Measurements from ENCODE around the gene PLEKHA1. TPM values are rescaled to one million over a fixed set of nuclear protein-coding genes. Genes with fewer than 3 reads are reported as not detected.

PLEKHA1 gene
- total RNA-seq, 1 experiment from 2014 or later = 30.6 TPM

DNA sequence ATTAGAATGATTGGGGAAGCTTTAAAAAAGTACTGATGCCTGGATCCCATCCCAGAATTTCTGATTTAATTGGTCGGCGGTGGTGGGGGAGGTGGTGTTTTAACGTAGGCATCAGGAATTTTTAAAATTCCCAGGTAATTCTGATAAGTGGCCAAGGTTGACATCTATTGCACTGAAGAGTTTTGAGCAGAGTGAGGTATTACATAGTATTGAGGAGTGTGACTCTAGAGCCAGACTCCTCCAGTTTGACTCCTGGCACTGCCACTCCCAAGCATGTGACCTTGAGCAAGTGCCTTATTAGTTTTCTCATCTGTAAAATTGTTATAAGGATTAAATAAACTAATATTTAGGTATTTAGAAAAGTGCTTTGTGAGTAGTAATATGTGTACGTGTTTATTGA lies 6.2 kb downstream of the PLEKHA1 start:
- ChIA-PET CTCF (no interaction called here), RAD21 (ENCODE audit: low non-redundant PET in 1 of 2, low total read pairs in 2 of 2, uncharacterized antibody in 2 of 2, unreplicated experiment in 2 of 2) (no interaction called here), POLR2A (no interaction called here)
- H3K4me2 ChIP-seq (ENCODE audit: low read length) = no peak overlapping the region
- no peaks in the 10 kb centered on the region for H3K9me2 ChIP-seq (ENCODE audit: insufficient read depth)
- H4K20me1 ChIP-seq (ENCODE audit: insufficient read depth) = no peaks in the 10 kb centered on the region; the same call in 1 of the 2 replicates
- intact Hi-C loops (cut with micrococcal nuclease) = no loop called here
- H3K36me3 ChIP-seq (ENCODE audit: control insufficient read depth in 1 of 2, insufficient read depth in 2 of 2, low read length in 2 of 2) = no peaks in the 10 kb centered on the region
- H2AFZ ChIP-seq (ENCODE audit: low read depth, low read length, poor library complexity, severe bottlenecking) = no peak overlapping the region
- DNase-seq (ENCODE audit: low read depth, low spot score) = no peak
- no peaks in the 10 kb centered on the region for H3K27me3 ChIP-seq (ENCODE audit: insufficient read depth, low read length)
- no peaks in the 10 kb centered on the region for H3K9me3 ChIP-seq (ENCODE audit: control insufficient read depth in 1 of 2, insufficient read depth in 1 of 2, low read depth in 1 of 2, low read length in 2 of 2)
- TF ChIP-seq, protein P1, sequence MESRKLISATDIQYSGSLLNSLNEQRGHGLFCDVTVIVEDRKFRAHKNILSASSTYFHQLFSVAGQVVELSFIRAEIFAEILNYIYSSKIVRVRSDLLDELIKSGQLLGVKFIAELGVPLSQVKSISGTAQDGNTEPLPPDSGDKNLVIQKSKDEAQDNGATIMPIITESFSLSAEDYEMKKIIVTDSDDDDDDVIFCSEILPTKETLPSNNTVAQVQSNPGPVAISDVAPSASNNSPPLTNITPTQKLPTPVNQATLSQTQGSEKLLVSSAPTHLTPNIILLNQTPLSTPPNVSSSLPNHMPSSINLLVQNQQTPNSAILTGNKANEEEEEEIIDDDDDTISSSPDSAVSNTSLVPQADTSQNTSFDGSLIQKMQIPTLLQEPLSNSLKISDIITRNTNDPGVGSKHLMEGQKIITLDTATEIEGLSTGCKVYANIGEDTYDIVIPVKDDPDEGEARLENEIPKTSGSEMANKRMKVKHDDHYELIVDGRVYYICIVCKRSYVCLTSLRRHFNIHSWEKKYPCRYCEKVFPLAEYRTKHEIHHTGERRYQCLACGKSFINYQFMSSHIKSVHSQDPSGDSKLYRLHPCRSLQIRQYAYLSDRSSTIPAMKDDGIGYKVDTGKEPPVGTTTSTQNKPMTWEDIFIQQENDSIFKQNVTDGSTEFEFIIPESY (IDR thresholded peaks at IDR 0.05; ENCODE audit: extremely low read depth, insufficient replicate concordance, low read length) = no peak
- TF ChIP-seq EZH2 (IDR thresholded peaks at IDR 0.05) (no peak), POLR2A (IDR thresholded peaks at IDR 0.05; ENCODE audit: borderline replicate concordance, extremely low read depth, insufficient read depth, insufficient read length) (no peak)
- TF ChIP-seq, protein P2, sequence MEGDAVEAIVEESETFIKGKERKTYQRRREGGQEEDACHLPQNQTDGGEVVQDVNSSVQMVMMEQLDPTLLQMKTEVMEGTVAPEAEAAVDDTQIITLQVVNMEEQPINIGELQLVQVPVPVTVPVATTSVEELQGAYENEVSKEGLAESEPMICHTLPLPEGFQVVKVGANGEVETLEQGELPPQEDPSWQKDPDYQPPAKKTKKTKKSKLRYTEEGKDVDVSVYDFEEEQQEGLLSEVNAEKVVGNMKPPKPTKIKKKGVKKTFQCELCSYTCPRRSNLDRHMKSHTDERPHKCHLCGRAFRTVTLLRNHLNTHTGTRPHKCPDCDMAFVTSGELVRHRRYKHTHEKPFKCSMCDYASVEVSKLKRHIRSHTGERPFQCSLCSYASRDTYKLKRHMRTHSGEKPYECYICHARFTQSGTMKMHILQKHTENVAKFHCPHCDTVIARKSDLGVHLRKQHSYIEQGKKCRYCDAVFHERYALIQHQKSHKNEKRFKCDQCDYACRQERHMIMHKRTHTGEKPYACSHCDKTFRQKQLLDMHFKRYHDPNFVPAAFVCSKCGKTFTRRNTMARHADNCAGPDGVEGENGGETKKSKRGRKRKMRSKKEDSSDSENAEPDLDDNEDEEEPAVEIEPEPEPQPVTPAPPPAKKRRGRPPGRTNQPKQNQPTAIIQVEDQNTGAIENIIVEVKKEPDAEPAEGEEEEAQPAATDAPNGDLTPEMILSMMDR (IDR thresholded peaks at IDR 0.05 in 2 of 3, conservative IDR thresholded peaks at IDR 0.05 in 1 of 3; ENCODE audit: borderline replicate concordance in 1 of 3, insufficient read depth in 1 of 3, low read depth in 2 of 3, low read length in 2 of 3) = no peak
- TF ChIP-seq, protein P3, sequence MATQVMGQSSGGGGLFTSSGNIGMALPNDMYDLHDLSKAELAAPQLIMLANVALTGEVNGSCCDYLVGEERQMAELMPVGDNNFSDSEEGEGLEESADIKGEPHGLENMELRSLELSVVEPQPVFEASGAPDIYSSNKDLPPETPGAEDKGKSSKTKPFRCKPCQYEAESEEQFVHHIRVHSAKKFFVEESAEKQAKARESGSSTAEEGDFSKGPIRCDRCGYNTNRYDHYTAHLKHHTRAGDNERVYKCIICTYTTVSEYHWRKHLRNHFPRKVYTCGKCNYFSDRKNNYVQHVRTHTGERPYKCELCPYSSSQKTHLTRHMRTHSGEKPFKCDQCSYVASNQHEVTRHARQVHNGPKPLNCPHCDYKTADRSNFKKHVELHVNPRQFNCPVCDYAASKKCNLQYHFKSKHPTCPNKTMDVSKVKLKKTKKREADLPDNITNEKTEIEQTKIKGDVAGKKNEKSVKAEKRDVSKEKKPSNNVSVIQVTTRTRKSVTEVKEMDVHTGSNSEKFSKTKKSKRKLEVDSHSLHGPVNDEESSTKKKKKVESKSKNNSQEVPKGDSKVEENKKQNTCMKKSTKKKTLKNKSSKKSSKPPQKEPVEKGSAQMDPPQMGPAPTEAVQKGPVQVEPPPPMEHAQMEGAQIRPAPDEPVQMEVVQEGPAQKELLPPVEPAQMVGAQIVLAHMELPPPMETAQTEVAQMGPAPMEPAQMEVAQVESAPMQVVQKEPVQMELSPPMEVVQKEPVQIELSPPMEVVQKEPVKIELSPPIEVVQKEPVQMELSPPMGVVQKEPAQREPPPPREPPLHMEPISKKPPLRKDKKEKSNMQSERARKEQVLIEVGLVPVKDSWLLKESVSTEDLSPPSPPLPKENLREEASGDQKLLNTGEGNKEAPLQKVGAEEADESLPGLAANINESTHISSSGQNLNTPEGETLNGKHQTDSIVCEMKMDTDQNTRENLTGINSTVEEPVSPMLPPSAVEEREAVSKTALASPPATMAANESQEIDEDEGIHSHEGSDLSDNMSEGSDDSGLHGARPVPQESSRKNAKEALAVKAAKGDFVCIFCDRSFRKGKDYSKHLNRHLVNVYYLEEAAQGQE (IDR thresholded peaks at IDR 0.05; ENCODE audit: low read depth) = no peak
- no peak overlapping the region for H3K27ac ChIP-seq (ENCODE audit: low read depth, low read length)
- H3K4me3 ChIP-seq (replicated peaks in 1 of 2; ENCODE audit: low read depth in 1 of 2, low read length in 2 of 2) = no peak overlapping the region
- H3K9ac ChIP-seq (ENCODE audit: low read length) = no peak overlapping the region
- BruUV-seq (replicated peaks) = no TSS peak
- ATAC-seq = no peak
- peaks cover 73% of the 10 kb centered on the region for H3K79me2 ChIP-seq (ENCODE audit: insufficient read depth, low read length)
- H3K4me1 ChIP-seq (ENCODE audit: control insufficient read depth in 1 of 2, insufficient read depth in 2 of 2, low read length in 2 of 2) = peaks cover 3% of the 10 kb centered on the region in 2 experiments; a peak in 3 of 4 replicates
